Uterus (tissue), 2 donors: ENCODE measurements around the gene LDB3.

Experiments
- CTCF ChIP-seq, 4 experiments: fragments of 200-600 bp in 2 of 4; fragments of 450-650 bp in 2 of 4; sonication (generic) in 2 of 4; IDR thresholded peaks; one replicate each; pipeline ENCODE4 v1.5.1; 2016 to 2019; ENCODE audit warnings: antibody characterized with exemption in 4 of 4, mild to moderate bottlenecking in 2 of 4, moderate library complexity in 1 of 4
- POLR2A ChIP-seq, 2 donors: fragments of 450-650 bp; IDR thresholded peaks; one replicate each; pipeline ENCODE4 v1.6.1; 2016; ENCODE audit warnings: antibody characterized with exemption in 2 of 2, mild to moderate bottlenecking in 1 of 2, moderate library complexity in 1 of 2

GRCh38 chr10:86663046-86663345 lies 5.3 kb upstream of the LDB3 start:
- TF ChIP-seq CTCF (IDR thresholded peaks at IDR 0.05) = no peak
- TF ChIP-seq POLR2A (IDR thresholded peaks at IDR 0.05) = no peak
